H1 (cell line): Measurements from ENCODE around the gene TMEM244. TPM values are rescaled to one million over a fixed set of nuclear protein-coding genes. Genes with fewer than 3 reads are reported as not detected.

Source experiments
- KDM1A ChIP-seq: fragments of 200-600, 300-600 bp; sonication (generic); IDR thresholded peaks from 2 replicates; pipeline ENCODE4 v1.7.1; 2016; ENCODE audit warnings: mild to moderate bottlenecking, low read length, borderline replicate concordance
- polyA plus RNA-seq, 7 experiments: library from polyadenylated mRNA; depleted of rRNA in 3 of 7; stranded (reverse) in 5 of 7; unstranded in 2 of 7; fragments of >200 nt in 5 of 7; fragments of 200-250 nt in 2 of 7; gene quantifications; 1 replicate in 5 of 7; 2 replicates in 1 of 7; 4 replicates in 1 of 7; pipeline versions ENCODE4 v1.2.1 to v1.2.3, GENCODE V29; 2011 to 2013; ENCODE audit warnings: missing spikeins in 2 of 7, mixed read lengths in 2 of 7
- total RNA-seq: library from RNA; stranded (reverse); fragmentation: NEBNext Ultra II Directional; extraction: Animal tissue kit (Norgen Biotek cat#: 25700); gene quantifications from 2 replicates; pipeline ENCODE4 v1.2.1, GENCODE V29; 2021

TMEM244 gene
- total and polyA plus RNA-seq, 2 of the 8 experiments (the other 6 are each of a cell fraction or from before 2014, with no cell fraction given): not detected

- TF ChIP-seq KDM1A: no peak
- TF ChIP-seq, all 59 proteins: peak for 0
Measured at GRCh38 chr6:129795261-129795660, 65.9 kb downstream of the TMEM244 start (continued).
